Dedifferentiated amniotic fluid mesenchymal stem cell (primary cell): ENCODE results near the gene EXOC3L4.
A peak's percentile ranks its signal among the peaks of the same experiment; 100 is the strongest.

Experiments used
- DNase-seq: peaks from one replicate; pipeline ENCODE4 v3.0.0-alpha.2; 2016; ENCODE audit errors: extremely low spot score

The EXOC3L4 gene

GRCh38 chr14:103070971-103071542 lies 23.5 kb upstream of the EXOC3L4 start:
- DNase-seq, result no peak

- no peak for DNase-seq
Observed at GRCh38 chr14:103071544-103072251, 22.8 kb upstream of the EXOC3L4 start.

- no peak for DNase-seq
Observed at GRCh38 chr14:103072595-103073366, 21.7 kb upstream of the EXOC3L4 start.

GRCh38 chr14:103073367-103073875 lies 21.1 kb upstream of the EXOC3L4 start:
- DNase-seq, result no peak

- no peak for DNase-seq
Observed at GRCh38 chr14:103073876-103074728, 20.4 kb upstream of the EXOC3L4 start.

GRCh38 chr14:103074729-103075367 lies 19.7 kb upstream of the EXOC3L4 start:
- DNase-seq, result no peak

GRCh38 chr14:103078420-103078749 lies 16.1 kb upstream of the EXOC3L4 start:
- peak; percentile 49 for DNase-seq

GRCh38 chr14:103078860-103079587 lies 15.5 kb upstream of the EXOC3L4 start:
- no peak for DNase-seq

GRCh38 chr14:103081951-103082350 lies 12.6 kb upstream of the EXOC3L4 start:
- DNase-seq, result no peak

- no peak for DNase-seq
Observed at GRCh38 chr14:103084021-103084919, 10.3 kb upstream of the EXOC3L4 start, which contains the start of gene LBHD2. Gene LBHD2, plus strand, starts transcription at chr14:103084210. Its CDS starts 1,803 bp downstream, at chr14:103086013.

- DNase-seq, result no peak
Observed at GRCh38 chr14:103085106-103086091, 9.1 kb upstream of the EXOC3L4 start.

GRCh38 chr14:103086771-103087342 lies 7.7 kb upstream of the EXOC3L4 start:
- DNase-seq, result no peak

GRCh38 chr14:103087343-103087835 lies 7.1 kb upstream of the EXOC3L4 start:
- DNase-seq, result no peak

GRCh38 chr14:103088921-103089320 lies 5.6 kb upstream of the EXOC3L4 start:
- no peak for DNase-seq

GRCh38 chr14:103089386-103090335 lies 4.9 kb upstream of the EXOC3L4 start:
- no peak for DNase-seq

GRCh38 chr14:103090481-103091020 lies 4.0 kb upstream of the EXOC3L4 start:
- no peak for DNase-seq
